ENCODE data around the gene ZC3H15.

The ZC3H15 gene

DNA sequence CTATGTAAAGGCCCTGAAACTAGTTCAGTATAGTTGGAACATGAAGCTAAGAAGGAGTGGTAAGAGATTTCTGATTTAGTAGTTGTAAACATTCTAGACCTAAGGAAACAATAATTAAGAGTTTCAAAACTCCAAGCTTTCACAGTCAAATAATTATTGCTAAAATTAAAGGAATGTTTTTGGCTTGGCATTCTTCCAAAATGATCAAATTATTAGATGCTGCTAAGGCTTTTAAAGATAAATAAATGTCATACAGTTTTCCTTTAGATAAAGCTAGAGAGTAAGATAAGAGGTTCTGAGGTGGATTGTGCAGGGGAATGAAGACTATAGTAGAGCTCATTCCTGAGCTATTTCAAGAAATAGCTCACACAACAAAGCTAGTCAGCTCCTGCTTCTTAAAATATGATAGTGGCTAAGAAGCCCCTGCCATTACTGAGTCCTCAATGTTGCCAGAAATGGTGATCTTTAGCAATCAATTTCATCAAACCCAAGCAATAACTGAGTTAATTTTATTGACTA lies 45.3 kb downstream of the ZC3H15 start:
- TF ChIP-seq, protein P1, sequence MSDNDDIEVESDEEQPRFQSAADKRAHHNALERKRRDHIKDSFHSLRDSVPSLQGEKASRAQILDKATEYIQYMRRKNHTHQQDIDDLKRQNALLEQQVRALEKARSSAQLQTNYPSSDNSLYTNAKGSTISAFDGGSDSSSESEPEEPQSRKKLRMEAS (IDR thresholded peaks at IDR 0.05), result no peak
- TF ChIP-seq CREB1 (IDR thresholded peaks at IDR 0.05; ENCODE audit: low read depth), result no peak

DNA sequence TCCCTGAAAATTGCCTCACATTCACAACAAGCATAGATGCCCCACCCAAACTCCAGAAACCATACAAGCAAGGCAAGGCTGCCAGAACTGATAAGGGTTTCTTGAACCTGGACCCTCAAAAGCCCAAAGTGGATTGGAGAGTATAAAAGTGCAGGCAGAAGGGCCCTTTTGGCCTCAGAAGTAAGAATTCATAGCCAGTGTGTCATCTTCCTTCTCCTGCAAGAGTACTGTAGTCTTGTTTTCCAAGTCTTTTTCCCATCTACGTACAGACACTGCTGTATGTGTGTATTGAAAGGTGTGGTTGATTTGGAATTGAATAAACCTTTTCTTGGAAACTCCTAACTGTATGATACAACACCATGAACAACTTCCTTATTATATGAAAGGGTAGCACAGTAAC lies 46.8 kb downstream of the ZC3H15 start:
- TF ChIP-seq, protein P2, sequence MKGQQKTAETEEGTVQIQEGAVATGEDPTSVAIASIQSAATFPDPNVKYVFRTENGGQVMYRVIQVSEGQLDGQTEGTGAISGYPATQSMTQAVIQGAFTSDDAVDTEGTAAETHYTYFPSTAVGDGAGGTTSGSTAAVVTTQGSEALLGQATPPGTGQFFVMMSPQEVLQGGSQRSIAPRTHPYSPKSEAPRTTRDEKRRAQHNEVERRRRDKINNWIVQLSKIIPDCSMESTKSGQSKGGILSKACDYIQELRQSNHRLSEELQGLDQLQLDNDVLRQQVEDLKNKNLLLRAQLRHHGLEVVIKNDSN (IDR thresholded peaks at IDR 0.05), result no peak

DNA sequence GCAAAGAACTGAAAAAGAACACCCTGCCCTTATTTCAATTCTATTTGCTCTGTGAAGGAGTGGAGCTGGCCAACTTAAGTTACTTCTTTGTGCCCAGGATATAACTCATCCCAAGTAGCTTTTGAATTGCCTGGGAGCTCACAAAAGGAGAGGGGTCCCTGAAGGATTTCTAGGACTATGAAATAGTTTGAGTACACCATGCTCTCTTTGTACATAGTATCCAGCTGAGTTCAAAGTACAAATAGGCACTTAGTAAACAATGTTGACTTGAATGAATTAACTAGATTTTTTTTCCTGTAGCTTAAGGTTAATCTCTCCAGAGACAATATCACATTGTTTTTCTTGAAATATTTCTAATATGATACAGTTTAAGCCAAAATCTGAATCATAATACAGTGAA lies 47.7 kb downstream of the ZC3H15 start:
- TF ChIP-seq, protein P1 (IDR thresholded peaks at IDR 0.05), result no peak
- TF ChIP-seq TCF12 (IDR thresholded peaks at IDR 0.05; ENCODE audit: low read depth), result no peak
- TF ChIP-seq ZBTB7A (IDR thresholded peaks at IDR 0.05; ENCODE audit: low read depth), result no peak
- no peak for TF ChIP-seq CREB1 (IDR thresholded peaks at IDR 0.05; ENCODE audit: low read depth)
- TF ChIP-seq, protein P3, sequence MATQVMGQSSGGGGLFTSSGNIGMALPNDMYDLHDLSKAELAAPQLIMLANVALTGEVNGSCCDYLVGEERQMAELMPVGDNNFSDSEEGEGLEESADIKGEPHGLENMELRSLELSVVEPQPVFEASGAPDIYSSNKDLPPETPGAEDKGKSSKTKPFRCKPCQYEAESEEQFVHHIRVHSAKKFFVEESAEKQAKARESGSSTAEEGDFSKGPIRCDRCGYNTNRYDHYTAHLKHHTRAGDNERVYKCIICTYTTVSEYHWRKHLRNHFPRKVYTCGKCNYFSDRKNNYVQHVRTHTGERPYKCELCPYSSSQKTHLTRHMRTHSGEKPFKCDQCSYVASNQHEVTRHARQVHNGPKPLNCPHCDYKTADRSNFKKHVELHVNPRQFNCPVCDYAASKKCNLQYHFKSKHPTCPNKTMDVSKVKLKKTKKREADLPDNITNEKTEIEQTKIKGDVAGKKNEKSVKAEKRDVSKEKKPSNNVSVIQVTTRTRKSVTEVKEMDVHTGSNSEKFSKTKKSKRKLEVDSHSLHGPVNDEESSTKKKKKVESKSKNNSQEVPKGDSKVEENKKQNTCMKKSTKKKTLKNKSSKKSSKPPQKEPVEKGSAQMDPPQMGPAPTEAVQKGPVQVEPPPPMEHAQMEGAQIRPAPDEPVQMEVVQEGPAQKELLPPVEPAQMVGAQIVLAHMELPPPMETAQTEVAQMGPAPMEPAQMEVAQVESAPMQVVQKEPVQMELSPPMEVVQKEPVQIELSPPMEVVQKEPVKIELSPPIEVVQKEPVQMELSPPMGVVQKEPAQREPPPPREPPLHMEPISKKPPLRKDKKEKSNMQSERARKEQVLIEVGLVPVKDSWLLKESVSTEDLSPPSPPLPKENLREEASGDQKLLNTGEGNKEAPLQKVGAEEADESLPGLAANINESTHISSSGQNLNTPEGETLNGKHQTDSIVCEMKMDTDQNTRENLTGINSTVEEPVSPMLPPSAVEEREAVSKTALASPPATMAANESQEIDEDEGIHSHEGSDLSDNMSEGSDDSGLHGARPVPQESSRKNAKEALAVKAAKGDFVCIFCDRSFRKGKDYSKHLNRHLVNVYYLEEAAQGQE (IDR thresholded peaks at IDR 0.05; ENCODE audit: low read depth), result no peak
- no peak for TF ChIP-seq EGR1 (IDR thresholded peaks at IDR 0.05)
- no peak for TF ChIP-seq FOXM1 (IDR thresholded peaks at IDR 0.05; ENCODE audit: borderline replicate concordance, low read depth)
- TF ChIP-seq TEAD4 (IDR thresholded peaks at IDR 0.05), result no peak
- TF ChIP-seq CEBPB (IDR thresholded peaks at IDR 0.05), result no peak
- no peak for TF ChIP-seq NFIC (IDR thresholded peaks at IDR 0.05)
- TF ChIP-seq EP300 (IDR thresholded peaks at IDR 0.05; ENCODE audit: borderline replicate concordance), result no peak
- no peak for TF ChIP-seq YY1 (IDR thresholded peaks at IDR 0.05; ENCODE audit: low read depth)
- TF ChIP-seq TAF1 (IDR thresholded peaks at IDR 0.05; ENCODE audit: low read depth), result no peak
- TF ChIP-seq, protein P2 (IDR thresholded peaks at IDR 0.05), result no peak
- no peak for TF ChIP-seq RAD21 (IDR thresholded peaks at IDR 0.05; ENCODE audit: low read depth)

DNA sequence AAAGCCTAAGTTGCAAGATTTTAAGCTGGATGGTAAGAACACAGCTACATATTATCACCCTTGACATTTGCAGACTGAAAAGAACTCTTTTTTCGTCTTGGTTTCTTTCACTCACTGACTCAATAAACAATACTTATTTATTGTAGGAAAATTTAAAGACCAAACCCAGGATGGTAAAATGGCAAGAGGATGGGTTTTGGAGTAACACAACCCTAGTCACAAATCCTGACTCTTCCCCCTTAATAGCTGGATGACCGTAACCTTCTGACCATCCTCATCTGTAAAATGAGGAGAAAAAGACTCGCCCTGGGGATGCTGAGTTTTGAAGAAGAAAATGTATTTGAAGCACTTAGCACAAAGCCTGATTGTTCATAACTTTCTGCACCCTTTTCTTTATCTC lies 48.3 kb downstream of the ZC3H15 start:
- TF ChIP-seq ZBTB7A (IDR thresholded peaks at IDR 0.05; ENCODE audit: low read depth), result no peak
- TF ChIP-seq, protein P3 (IDR thresholded peaks at IDR 0.05; ENCODE audit: low read depth), result no peak

DNA sequence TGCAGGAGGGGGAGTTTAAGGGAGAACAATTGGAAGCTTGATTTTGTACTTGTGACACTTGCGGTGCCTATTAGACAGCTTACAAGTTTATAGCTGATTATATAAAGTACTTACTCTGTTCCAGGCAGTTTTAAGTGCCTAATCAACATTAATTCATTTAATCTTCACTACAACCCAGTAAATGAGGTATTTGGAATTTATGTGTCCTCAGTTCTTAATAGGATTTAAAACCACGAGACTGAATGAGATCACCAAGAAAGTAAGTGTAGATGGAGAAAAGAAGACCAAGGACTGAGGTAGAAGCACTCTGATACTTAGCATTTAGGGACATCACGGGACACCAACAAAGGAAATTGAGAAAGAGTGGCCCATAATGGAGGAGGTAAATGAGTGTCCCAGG lies 49.8 kb downstream of the ZC3H15 start:
- TF ChIP-seq, protein P1 (IDR thresholded peaks at IDR 0.05), result no peak

DNA sequence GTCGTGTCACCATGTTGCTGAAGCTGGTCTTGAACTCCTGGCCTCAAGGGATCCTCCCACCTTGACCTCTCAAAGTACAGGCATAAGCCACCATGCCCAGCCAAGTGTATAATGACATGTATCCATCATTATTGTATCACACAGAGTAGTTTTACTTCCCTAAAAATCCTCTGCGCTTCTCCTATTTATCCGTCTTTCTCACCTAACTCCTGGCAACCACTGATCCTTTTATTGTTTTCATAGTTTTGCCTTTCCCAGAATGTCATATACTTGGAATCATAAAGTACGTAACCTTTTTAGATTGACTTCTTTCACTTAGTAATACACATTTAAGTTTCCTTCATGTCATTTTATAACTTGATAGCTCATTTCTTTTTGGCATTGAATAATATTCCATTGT lies 51.0 kb downstream of the ZC3H15 start:
- TF ChIP-seq CREB1 (IDR thresholded peaks at IDR 0.05; ENCODE audit: low read depth) (no peak), TEAD4 (IDR thresholded peaks at IDR 0.05) (no peak), RAD21 (IDR thresholded peaks at IDR 0.05; ENCODE audit: low read depth) (no peak), EGR1 (IDR thresholded peaks at IDR 0.05) (no peak), FOXM1 (IDR thresholded peaks at IDR 0.05; ENCODE audit: borderline replicate concordance, low read depth) (no peak), CEBPB (IDR thresholded peaks at IDR 0.05) (no peak)

DNA sequence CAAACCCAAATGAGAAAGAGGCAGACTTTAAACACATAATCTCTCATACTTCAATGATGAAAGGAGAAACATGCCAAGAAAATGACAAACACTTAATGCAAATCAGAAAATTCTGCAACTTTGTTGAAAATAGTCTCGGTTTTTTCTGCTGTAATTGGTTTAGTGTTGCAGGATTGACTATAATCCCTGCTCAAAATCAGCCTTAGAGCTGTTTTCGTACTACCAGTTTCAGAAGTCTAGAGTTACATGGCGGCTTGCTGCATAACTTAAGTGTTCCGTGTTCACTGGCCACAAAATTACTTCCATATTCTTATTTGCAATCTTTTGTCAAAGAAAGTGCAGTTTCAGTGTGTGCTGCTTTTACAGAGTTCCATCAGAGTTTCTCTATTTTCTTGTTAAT lies 54.9 kb downstream of the ZC3H15 start:
- no peak for TF ChIP-seq TAF1 (IDR thresholded peaks at IDR 0.05; ENCODE audit: low read depth)
- TF ChIP-seq TCF12 (IDR thresholded peaks at IDR 0.05; ENCODE audit: low read depth), result no peak
- TF ChIP-seq, protein P3 (IDR thresholded peaks at IDR 0.05; ENCODE audit: low read depth), result no peak
- TF ChIP-seq EP300 (IDR thresholded peaks at IDR 0.05; ENCODE audit: borderline replicate concordance), result no peak
- TF ChIP-seq, protein P2 (IDR thresholded peaks at IDR 0.05), result no peak

All from Ishikawa (cell line).